ENCODE results near the gene GGTA1. TPM values are rescaled to one million over a fixed set of nuclear protein-coding genes. Genes with fewer than 3 reads are reported as not detected.
A peak's percentile ranks its signal among the peaks of the same experiment; 100 is the strongest.

The GGTA1 gene
- total and polyA plus RNA-seq, 9 of the 15 experiments (the other 6 are each of a cell fraction or from before 2014, with no cell fraction given): 0.04 to 0.15 TPM; not detected in 7

- no peak for FAIRE-seq
- no peak for DNase-seq (ENCODE audit: extremely low read depth in 1 of 4, low spot score in 3 of 4)
- H3K79me2 ChIP-seq (ENCODE audit: control insufficient read depth, insufficient read depth, low read length): no peaks in the 10 kb centered on the region
- 7% methylated on average over 1 of the region's 1 CpG for WGBS (ENCODE audit: insufficient coverage, low coverage, missing lambda C conversion rate)
- in situ Hi-C loops (cut with MboI) (no loop called here), intact Hi-C loops (cut with micrococcal nuclease) (no loop called here)
- H3K36me3 ChIP-seq (ENCODE audit: control insufficient read depth, insufficient read depth, low read length): no peaks in the 10 kb centered on the region
- POLR2A ChIA-PET: no interaction called here
- no peak overlapping the region for H3K4me2 ChIP-seq (ENCODE audit: insufficient read depth, low read length)
- H2AFZ ChIP-seq (ENCODE audit: low read depth, low read length): no peak overlapping the region
- ATAC-seq: no peak
- no peak overlapping the region for H3K4me3 ChIP-seq
- no peak for TF ChIP-seq ZNF143 (CRISPR knock-in tag; IDR thresholded peaks at IDR 0.05)
- peak; percentile 67; the same call in 1 of the 2 replicates for TF ChIP-seq ESRRA (IDR thresholded peaks at IDR 0.05; ENCODE audit: borderline replicate concordance, low read depth)
- TF ChIP-seq NR2C1 (IDR thresholded peaks at IDR 0.05): no peak
- TF ChIP-seq NR2C1 (tag; IDR thresholded peaks at IDR 0.05): peak; percentile 50; the same call in 1 of the 2 replicates
- no peak overlapping the region for H3K27ac ChIP-seq (ENCODE audit: extremely low read depth, low read depth, low read length)
- no TSS peak for BruUV-seq (replicated peaks)
- no peaks in the 10 kb centered on the region for H4K20me1 ChIP-seq (replicated peaks; ENCODE audit: control insufficient read depth, insufficient read depth, low read length)
- no peak overlapping the region for H3K9ac ChIP-seq (ENCODE audit: insufficient read depth in 1 of 2, low read depth in 2 of 2, low read length in 2 of 2)
- CTCF ChIA-PET (ENCODE audit: low intra/inter-chr PET ratio): no interaction called here
- no peaks in the 10 kb centered on the region for H3K4me1 ChIP-seq (replicated peaks in 1 of 2; ENCODE audit: control insufficient read depth in 2 of 2, insufficient read depth in 2 of 2, low read length in 2 of 2)
- no peaks in the 10 kb centered on the region for H3K9me3 ChIP-seq (replicated peaks; ENCODE audit: control insufficient read depth, insufficient read depth, low read depth, low read length)
- no peaks in the 10 kb centered on the region for H3K27me3 ChIP-seq (ENCODE audit: control insufficient read depth in 2 of 2, insufficient read depth in 2 of 2, low read length in 2 of 2)
- H3K9me1 ChIP-seq (ENCODE audit: control insufficient read depth, insufficient read depth, low read length): no peaks in the 10 kb centered on the region
These were observed 75.6 kb downstream of the GGTA1 start for GRCh38 chr9:121424024-121424432.

DNA sequence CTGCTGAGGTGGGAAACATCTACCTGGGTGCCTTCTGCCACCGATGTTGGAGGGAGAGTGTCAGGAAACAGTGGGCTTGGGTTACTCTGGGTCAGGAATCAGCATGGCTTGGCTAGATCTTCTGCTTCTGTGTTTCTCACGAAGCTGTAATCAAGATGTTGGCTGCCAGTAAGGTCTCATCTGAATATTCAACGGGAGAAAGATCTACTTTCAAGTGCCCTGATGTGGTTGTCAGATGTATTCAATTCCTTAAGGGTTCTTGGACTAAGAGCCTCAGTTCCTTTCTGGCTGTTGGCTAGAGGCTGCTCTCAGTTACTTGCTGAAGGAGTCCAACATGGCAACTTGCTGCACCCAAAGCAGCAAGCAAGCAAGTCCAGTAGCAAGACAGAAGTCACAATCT lies 87.7 kb downstream of the GGTA1 start:
- no peak for DNase-seq (ENCODE audit: extremely low read depth in 1 of 4, low spot score in 3 of 4)
- WGBS (ENCODE audit: insufficient coverage, low coverage, missing lambda C conversion rate): 6% methylated on average over 3 of the region's 3 CpGs
- Histone ChIP-seq H3K9me3 (replicated peaks; ENCODE audit: control insufficient read depth, insufficient read depth, low read depth, low read length) (no peaks in the 10 kb centered on the region), H3K27me3 (ENCODE audit: control insufficient read depth in 2 of 2, insufficient read depth in 2 of 2, low read length in 2 of 2) (no peaks in the 10 kb centered on the region), H3K9me1 (ENCODE audit: control insufficient read depth, insufficient read depth, low read length) (no peaks in the 10 kb centered on the region), H3K4me2 (ENCODE audit: insufficient read depth, low read length) (no peak overlapping the region), H3K79me2 (ENCODE audit: control insufficient read depth, insufficient read depth, low read length) (no peaks in the 10 kb centered on the region), H3K27ac (ENCODE audit: extremely low read depth, low read depth, low read length) (no peak overlapping the region), H3K36me3 (ENCODE audit: control insufficient read depth, insufficient read depth, low read length) (no peaks in the 10 kb centered on the region), H4K20me1 (replicated peaks; ENCODE audit: control insufficient read depth, insufficient read depth, low read length) (no peaks in the 10 kb centered on the region), H2AFZ (ENCODE audit: low read depth, low read length) (no peak overlapping the region), H3K4me3 (no peak overlapping the region), H3K9ac (ENCODE audit: insufficient read depth in 1 of 2, low read depth in 2 of 2, low read length in 2 of 2) (no peak overlapping the region), H3K4me1 (replicated peaks in 1 of 2; ENCODE audit: control insufficient read depth in 2 of 2, insufficient read depth in 2 of 2, low read length in 2 of 2) (no peaks in the 10 kb centered on the region)
- no TSS peak for BruUV-seq (replicated peaks)
- no peak for ATAC-seq
- intact Hi-C loops (cut with micrococcal nuclease) (no loop called here), in situ Hi-C loops (cut with MboI) (no loop called here)
- FAIRE-seq: no peak
- ChIA-PET CTCF (ENCODE audit: low intra/inter-chr PET ratio) (no interaction called here), POLR2A (interaction anchor here (1.2 kb wide), 1 partner anchor 125 kb away, joined by 3 read pairs; no protein-coding TSS in a partner anchor)
- TF ChIP-seq SMC3 (conservative IDR thresholded peaks at IDR 0.05; ENCODE audit: insufficient read depth, low read depth, low read length): no peak
- TF ChIP-seq ZNF644 (tag; IDR thresholded peaks at IDR 0.05; ENCODE audit: low read depth): no peak
- TF ChIP-seq CEBPB (tag; IDR thresholded peaks at IDR 0.05): no peak
- no peak for TF ChIP-seq MCM7 (IDR thresholded peaks at IDR 0.05)
- no peak for TF ChIP-seq ZKSCAN1 (IDR thresholded peaks at IDR 0.05; ENCODE audit: low read depth, low read length)
- no peak for TF ChIP-seq GTF2E2 (tag; IDR thresholded peaks at IDR 0.05)
- TF ChIP-seq ZNF655 (CRISPR knock-in tag; IDR thresholded peaks at IDR 0.05): no peak
- TF ChIP-seq, protein P1, sequence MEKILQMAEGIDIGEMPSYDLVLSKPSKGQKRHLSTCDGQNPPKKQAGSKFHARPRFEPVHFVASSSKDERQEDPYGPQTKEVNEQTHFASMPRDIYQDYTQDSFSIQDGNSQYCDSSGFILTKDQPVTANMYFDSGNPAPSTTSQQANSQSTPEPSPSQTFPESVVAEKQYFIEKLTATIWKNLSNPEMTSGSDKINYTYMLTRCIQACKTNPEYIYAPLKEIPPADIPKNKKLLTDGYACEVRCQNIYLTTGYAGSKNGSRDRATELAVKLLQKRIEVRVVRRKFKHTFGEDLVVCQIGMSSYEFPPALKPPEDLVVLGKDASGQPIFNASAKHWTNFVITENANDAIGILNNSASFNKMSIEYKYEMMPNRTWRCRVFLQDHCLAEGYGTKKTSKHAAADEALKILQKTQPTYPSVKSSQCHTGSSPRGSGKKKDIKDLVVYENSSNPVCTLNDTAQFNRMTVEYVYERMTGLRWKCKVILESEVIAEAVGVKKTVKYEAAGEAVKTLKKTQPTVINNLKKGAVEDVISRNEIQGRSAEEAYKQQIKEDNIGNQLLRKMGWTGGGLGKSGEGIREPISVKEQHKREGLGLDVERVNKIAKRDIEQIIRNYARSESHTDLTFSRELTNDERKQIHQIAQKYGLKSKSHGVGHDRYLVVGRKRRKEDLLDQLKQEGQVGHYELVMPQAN (IDR thresholded peaks at IDR 0.05; ENCODE audit: borderline replicate concordance): no peak
- no peak for TF ChIP-seq POLR2AphosphoS2 (IDR thresholded peaks at IDR 0.05; ENCODE audit: low read length)
